Articular chondrocyte of knee joint (primary cell): ENCODE measurements around the gene RABAC1. TPM values are rescaled to one million over a fixed set of nuclear protein-coding genes. Genes with fewer than 3 reads are reported as not detected.

Experiments used
- total RNA-seq: library from RNA; depleted of rRNA; stranded (reverse); fragments of >200 nt; gene quantifications from 2 replicates; pipeline ENCODE4 v1.2.3, GENCODE V29; 2012

Gene RABAC1, protein sequence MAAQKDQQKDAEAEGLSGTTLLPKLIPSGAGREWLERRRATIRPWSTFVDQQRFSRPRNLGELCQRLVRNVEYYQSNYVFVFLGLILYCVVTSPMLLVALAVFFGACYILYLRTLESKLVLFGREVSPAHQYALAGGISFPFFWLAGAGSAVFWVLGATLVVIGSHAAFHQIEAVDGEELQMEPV
- total RNA-seq = 95.6 and 100 TPM in 2 replicates

GRCh38 chr19:41959056-41960053, at the start of gene RABAC1:
RABAC1 (minus strand) TSS chr19:41959321; CDS start chr19:41959292, 29 bp downstream.

DNA sequence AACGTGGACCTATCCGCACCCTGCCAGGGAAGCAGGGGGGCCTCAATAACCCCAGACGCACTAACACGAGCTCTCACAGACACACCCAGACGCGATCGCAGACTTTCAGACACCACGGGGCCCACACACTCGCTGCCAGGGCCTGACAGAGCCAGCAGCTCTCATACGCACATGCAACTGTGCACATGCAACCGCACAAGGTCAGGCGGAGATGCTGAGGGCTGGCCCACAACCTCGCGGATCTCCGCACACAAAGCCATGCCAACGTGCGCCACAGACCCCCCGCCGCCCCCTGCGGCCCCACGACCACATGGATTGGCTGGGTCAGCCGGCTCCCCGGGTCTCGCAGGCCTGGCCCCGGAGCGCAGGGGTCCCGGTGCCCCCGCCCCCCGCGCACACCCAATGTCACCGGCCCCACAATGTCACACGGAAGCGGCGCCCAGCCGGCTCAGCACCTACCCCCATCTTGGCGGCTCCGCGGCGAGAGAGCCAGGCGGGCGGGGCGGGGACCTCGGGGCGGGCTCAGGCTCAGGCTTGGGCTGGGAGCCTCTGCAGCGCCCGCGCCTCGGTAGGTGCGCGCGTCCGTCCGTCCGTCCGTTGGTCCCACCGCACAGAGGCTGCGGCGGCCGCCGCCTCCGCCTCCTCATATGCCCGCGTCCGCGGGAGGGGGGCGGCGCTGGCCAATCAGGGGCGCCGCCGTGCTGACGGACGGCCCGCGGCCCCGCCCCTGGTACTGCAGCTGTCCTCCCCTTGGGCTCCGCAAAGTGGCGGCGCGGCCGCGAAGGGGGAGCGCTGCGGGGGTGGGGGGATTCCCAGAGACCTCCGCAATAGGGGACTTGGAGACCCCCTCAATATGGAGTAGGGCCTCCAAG, 34.7 kb upstream of the RABAC1 start, which contains the start of gene ATP1A3:
Gene ATP1A3, minus strand, starts transcription at position 619 of the 872 bp plus-strand sequence. Its CDS starts 154 bp downstream, at position 465.

GRCh38 chr19:41928221-41928683, 30.9 kb downstream of the RABAC1 start, which contains the start of gene ERFL:
ERFL (minus strand) TSS chr19:41928449; CDS start chr19:41912919, 15,530 bp downstream.

Other genes starting within 250 kb of the RABAC1 start
- not detected in 2 replicates for gene CEACAM6, start 203.8 kb downstream of the RABAC1 start, total RNA-seq
- not detected in 2 replicates for gene CEACAM3, start 162.7 kb downstream of the RABAC1 start, total RNA-seq
- not detected in 2 replicates for gene LYPD4, start 114.6 kb downstream of the RABAC1 start, total RNA-seq
- not detected in 2 replicates for gene DMRTC2, start 114.3 kb downstream of the RABAC1 start, total RNA-seq
- 776 and 788 TPM in 2 replicates for gene RPS19, start 99.1 kb downstream of the RABAC1 start, total RNA-seq
- not detected in 2 replicates for gene CD79A, start 82.0 kb downstream of the RABAC1 start, total RNA-seq
- 27.0 and 28.2 TPM in 2 replicates for gene ARHGEF1, start 76.1 kb downstream of the RABAC1 start, total RNA-seq
- gene ERFL, start 30.9 kb downstream of the RABAC1 start, total RNA-seq = 0.11 TPM in 1 of 2 replicates, not detected in the other
- gene ATP1A3, start 34.9 kb upstream of the RABAC1 start, total RNA-seq = 0.52 and 0.65 TPM in 2 replicates
- 0.22 and 0.26 TPM in 2 replicates for gene GRIK5, start 110.9 kb upstream of the RABAC1 start, total RNA-seq
- 11.0 and 13.8 TPM in 2 replicates for gene ZNF574, start 116.8 kb upstream of the RABAC1 start, total RNA-seq
- 0.39 and 0.65 TPM in 2 replicates for gene POU2F2, start 173.1 kb upstream of the RABAC1 start, total RNA-seq